Skin epidermis (tissue), 12 donors: ENCODE results near the gene RORC.
"Not testable (repeated sequence)": the region's sequence is repeated elsewhere in the genome, so short reads cannot be mapped to it uniquely, and the experiment has no call there.

Source experiments
- H3K27ac ChIP-seq, 21 experiments: fragments of 200-600 bp; sonication (generic) in 11 of 21; one replicate each; pipeline ENCODE4 v1.5.0; 2020; ENCODE audit warnings: mild to moderate bottlenecking in 3 of 21, inconsistent platforms in 2 of 21, moderate library complexity in 2 of 21
- H3K4me3 ChIP-seq, 7 experiments: fragments of 200-600 bp; sonication (generic) in 2 of 7; one replicate each; pipeline ENCODE4 v1.5.0; 2020; ENCODE audit warnings: inconsistent platforms in 2 of 7, mild to moderate bottlenecking in 2 of 7, moderate library complexity in 1 of 7

The RORC gene

DNA sequence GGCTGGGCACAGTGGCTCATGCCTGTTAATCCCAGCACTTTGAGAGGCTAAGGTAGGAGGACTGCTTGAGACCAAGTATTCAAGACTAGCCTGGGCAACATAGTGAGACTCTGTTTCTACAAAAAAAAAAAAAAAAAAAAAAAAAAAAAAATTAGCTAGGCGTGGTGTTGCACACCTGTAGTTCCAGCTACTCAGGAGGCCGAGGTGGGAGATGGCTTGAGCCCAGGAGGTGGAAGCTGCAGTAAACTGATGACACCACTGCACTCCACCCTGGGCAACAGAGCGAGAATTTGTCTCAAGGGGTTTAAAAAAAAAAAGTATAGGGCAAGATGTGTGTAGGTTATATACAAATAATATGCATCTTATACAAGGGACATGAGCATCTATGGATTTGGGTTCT lies 43.9 kb downstream of the RORC start:
- Histone ChIP-seq H3K27ac (no peak overlapping the region), H3K4me3 (no peak overlapping the region)

DNA sequence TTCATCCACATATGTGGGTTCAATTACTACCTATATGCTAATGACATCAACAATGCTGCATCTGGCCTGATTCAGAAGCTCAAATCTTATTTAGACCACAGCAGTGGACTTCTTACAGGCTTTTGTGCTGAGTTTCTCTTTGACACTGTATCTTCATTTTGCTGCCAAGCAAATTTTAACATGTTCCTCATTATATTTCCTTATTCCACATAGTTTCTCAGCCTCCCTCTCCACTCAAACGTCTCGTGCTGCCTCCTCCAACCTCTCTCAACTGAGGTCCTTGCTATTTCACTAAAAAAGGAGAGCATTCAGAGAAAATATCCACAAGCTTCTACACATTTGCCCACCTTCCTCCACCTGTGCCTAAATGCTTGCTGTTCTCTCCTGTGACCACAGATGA lies 47.8 kb downstream of the RORC start:
- peak overlapping the region in 3 of 21 experiments; percentile 9 to 59 (median 37) for H3K27ac ChIP-seq
- H3K4me3 ChIP-seq, result no peak overlapping the region

- no peak overlapping the region for H3K4me3 ChIP-seq
- peak overlapping the region in 1 of 21 experiments; percentile 59 for H3K27ac ChIP-seq
Measured at GRCh38 chr1:151782741-151783140, 48.9 kb downstream of the RORC start.

- H3K27ac ChIP-seq, H3K4me3 ChIP-seq: not testable (repeated sequence)
Measured at GRCh38 chr1:151782026-151782425, 49.6 kb downstream of the RORC start.

- H3K27ac ChIP-seq, H3K4me3 ChIP-seq: not testable (repeated sequence)
Measured at GRCh38 chr1:151780736-151781135, 50.9 kb downstream of the RORC start.

- no peak overlapping the region for H3K27ac ChIP-seq
- H3K4me3 ChIP-seq, result no peak overlapping the region
Measured at GRCh38 chr1:151779852-151780251, 51.8 kb downstream of the RORC start.

GRCh38 chr1:151777317-151777716 lies 54.3 kb downstream of the RORC start:
- no peak overlapping the region for H3K27ac ChIP-seq
- H3K4me3 ChIP-seq, result no peak overlapping the region

DNA sequence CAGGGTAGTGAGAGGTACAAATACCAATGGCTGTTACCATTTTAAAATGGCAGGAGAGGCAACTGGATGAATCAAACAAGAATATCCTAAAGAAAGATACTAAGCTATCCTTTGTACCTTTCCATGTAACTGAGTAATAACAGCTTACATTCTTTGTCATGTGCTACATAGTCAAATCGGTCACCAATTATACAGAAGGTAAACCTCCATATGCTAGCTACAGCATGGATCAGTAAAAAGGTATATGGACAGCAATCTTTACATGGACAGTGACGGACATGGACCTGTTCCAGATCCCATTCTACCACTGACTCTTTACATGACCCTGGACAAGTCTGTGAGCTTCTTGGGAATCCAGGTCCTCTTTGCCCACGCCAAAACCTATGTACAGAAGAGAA lies 54.9 kb downstream of the RORC start:
- no peak overlapping the region for H3K4me3 ChIP-seq

GRCh38 chr1:151775894-151776664 lies 55.5 kb downstream of the RORC start:
- Histone ChIP-seq H3K4me3 (no peak overlapping the region), H3K27ac (no peak overlapping the region)

More for the DNA sequence above, 54.9 kb downstream of the RORC start:
- no peak overlapping the region for H3K27ac ChIP-seq

- Histone ChIP-seq H3K4me3 (no peak overlapping the region), H3K27ac (no peak overlapping the region)
Measured at GRCh38 chr1:151774256-151774922, 57.2 kb downstream of the RORC start.

DNA sequence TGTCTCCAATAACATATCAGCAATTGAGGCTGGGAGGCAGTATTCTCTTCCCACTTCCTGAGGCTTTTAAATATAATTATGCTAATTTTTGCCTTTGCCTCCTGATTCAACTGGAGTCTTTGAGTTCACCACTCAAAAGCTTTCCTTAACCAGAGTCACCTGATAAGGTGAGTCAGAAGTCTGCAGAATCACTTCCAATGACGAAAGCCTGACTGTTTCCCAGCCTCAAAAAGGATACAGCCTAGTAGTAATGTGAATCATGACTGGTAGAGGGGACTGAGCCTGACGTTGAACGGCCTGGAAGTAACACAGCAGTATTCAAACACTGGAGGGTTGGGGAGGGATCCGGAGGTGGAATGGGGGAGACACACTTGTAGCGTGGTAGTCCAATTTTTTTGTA lies 57.9 kb downstream of the RORC start:
- H3K4me3 ChIP-seq, result no peak overlapping the region
- H3K27ac ChIP-seq, result no peak overlapping the region

DNA sequence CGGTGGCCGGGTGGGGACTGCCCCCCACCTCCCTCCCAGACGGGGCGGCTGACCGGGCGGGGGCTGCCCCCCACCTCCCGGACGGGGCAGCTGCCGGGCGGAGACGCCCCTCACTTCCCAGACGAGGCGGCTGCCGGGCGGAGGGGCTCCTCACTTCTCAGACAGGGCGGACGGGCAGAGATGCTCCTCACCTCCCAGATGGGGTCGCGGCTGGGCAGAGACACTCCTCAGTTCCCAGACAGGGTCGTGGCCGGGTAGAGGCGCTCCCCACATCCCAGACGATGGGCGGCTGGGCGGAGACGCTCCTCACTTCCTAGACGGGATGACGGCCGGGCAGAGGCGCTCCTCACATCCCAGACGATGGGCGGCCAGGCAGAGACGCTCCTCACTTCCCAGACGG lies 62.3 kb downstream of the RORC start:
- H3K27ac ChIP-seq, H3K4me3 ChIP-seq: not testable (repeated sequence)

DNA sequence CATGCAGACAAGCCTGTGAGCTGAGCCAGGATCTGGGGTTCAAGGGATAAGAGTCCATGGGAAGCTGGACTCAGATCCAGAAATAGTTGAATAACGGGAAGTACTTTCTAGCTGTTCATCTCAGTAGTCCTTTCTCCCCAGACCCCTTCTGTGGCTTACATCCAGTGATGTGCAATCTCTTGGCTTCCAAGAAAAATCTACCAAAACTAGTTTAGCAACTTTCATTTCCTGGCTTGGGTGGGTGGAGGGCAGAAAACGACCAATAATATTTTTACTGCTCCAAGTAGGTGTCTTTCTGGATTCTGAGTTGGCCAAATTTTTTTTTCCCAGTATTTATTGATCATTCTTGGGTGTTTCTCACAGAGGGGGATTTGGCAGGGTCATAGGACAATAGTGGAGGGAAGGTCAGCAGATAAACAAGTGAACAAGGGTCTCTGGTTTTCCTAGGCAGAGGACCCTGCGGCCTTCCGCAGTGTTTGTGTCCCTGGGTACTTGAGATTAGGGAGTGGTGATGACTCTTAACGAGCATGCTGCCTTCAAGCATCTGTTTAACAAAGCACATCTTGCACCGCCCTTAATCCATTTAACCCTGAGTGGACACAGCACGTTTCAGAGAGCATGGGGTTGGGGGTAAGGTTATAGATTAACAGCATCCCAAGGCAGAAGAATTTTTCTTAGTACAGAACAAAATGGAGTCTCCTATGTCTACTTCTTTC lies 63.1 kb downstream of the RORC start:
- H3K4me3 ChIP-seq, H3K27ac ChIP-seq: not testable (repeated sequence)

GRCh38 chr1:151763990-151764389 lies 67.6 kb downstream of the RORC start:
- Histone ChIP-seq H3K27ac (peak overlapping the region; percentile 39 to 95 (median 88)), H3K4me3 (peak overlapping the region; percentile 83 to 93 (median 90))

DNA sequence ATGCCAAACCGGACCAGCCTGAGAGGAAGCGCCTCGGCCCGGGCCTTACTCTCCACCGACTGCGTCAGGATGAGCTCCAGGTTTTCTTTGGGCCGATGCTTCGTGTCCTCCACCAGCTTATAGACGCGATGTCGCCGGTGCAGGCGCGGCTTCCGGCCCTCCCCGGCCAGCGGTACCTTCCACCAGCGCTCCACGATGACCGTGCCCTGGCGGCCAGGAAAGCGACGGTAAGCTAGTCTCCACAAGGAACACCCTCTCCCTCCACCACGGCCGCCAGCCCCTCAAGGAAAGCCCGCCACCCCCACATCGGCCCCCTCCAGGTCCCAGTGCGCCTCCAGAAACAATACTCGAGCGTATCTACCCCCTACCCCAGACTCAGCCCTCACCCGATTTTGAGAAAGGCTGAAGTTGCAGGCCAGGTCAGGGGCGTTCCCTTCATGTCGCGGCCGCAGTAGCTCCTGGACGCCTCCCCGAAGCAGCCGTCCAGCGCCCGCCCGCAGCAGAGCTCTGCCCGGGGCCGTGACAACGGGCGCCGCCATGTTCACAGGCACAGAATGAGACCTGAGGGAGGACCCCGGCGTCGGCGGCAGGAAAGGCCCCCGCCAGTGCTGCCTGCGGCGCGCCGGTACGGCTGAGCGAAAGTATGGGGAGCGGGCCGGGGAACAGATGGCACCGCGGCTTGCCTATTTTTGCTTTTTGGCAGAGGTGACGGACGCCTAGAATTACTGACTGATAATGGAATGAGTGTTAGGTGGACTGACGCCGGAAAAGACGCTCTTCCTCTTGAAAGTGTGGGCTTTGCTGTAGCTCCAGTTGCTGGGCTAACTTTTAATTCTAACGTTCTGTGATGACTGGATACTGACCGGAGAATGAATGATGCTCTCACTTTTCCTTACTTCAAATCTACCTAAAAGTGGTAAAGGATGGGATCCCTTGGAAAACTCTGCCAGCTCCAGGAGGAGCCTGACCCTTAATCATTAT lies 68.4 kb downstream of the RORC start, which contains the start of gene MRPL9:
Gene MRPL9, minus strand, starts transcription at position 556 of the 981 bp plus-strand sequence. Its CDS starts 17 bp downstream, at position 539.
- H3K4me3 ChIP-seq, result peak within 1 kb of the TSS; percentile 83 to 93 (median 90)

GRCh38 chr1:151760597-151761385 lies 70.8 kb downstream of the RORC start:
- no peak overlapping the region for H3K4me3 ChIP-seq
- no peak overlapping the region for H3K27ac ChIP-seq

More for the DNA sequence above, 68.4 kb downstream of the RORC start, which contains the start of gene MRPL9:
- H3K27ac ChIP-seq, result peak within 1 kb of the TSS; percentile 39 to 95 (median 88)

DNA sequence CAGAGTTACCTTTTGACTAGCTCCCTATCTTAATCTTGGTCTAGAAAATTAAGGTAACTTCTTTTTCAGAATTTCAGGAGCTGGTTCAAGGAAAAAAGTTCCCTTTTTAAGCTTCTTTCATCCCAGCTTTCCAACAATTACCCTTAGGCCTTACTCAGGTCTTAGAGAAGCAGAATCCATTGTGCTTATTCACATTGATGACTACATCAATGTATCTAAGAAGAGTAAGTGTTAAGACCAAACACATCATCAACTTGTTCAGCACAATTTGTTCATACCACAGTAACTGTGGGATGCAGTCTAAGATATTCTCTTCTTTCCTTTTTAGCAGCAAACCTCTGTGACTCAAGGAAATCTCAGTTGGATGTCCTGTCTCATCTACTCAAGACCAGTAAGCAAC lies 72.4 kb downstream of the RORC start:
- Histone ChIP-seq H3K4me3 (no peak overlapping the region), H3K27ac (no peak overlapping the region)

- Histone ChIP-seq H3K4me3 (no peak overlapping the region), H3K27ac (no peak overlapping the region)
Measured at GRCh38 chr1:151756291-151756690, 75.3 kb downstream of the RORC start.
